ENCODE results near the gene EYA2. TPM values are rescaled to one million over a fixed set of nuclear protein-coding genes. Genes with fewer than 3 reads are reported as not detected.

The EYA2 gene
- total RNA-seq, 1 experiment from 2014 or later = not detected

DNA sequence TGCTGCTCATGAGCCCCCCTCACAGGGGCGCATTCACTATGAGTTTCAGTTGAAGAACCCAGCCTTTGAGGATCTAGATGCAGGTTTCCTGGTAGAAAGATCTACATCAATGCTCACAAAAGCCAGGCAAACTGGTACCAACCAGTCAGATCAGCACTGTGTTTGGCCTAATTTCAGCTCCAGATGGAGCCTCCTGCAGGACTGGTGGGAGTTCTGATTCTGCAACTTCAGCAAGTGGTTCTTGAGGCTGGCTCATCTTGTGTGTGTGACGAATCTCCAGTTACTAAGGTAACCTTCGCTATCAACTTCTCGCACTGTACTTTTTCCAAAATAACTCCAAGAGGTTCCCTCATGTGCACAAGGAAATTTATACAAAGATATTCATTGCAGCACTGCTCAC is 343.1 kb downstream of the EYA2 start:
- no peaks in the 10 kb centered on the region for H3K9me3 ChIP-seq (ENCODE audit: low read depth, low read length, poor library complexity, severe bottlenecking)
- POLR2A ChIA-PET (ENCODE audit: low non-redundant PET) = no interaction called here
- H3K27ac ChIP-seq (ENCODE audit: low read depth, low read length, poor library complexity, severe bottlenecking) = no peak overlapping the region
- no TSS peak for BruUV-seq (replicated peaks)
- no peak for TF ChIP-seq EZH2 (IDR thresholded peaks at IDR 0.05; ENCODE audit: borderline replicate concordance, low read depth, low read length, poor library complexity, severe bottlenecking)
- TF ChIP-seq, protein P1, sequence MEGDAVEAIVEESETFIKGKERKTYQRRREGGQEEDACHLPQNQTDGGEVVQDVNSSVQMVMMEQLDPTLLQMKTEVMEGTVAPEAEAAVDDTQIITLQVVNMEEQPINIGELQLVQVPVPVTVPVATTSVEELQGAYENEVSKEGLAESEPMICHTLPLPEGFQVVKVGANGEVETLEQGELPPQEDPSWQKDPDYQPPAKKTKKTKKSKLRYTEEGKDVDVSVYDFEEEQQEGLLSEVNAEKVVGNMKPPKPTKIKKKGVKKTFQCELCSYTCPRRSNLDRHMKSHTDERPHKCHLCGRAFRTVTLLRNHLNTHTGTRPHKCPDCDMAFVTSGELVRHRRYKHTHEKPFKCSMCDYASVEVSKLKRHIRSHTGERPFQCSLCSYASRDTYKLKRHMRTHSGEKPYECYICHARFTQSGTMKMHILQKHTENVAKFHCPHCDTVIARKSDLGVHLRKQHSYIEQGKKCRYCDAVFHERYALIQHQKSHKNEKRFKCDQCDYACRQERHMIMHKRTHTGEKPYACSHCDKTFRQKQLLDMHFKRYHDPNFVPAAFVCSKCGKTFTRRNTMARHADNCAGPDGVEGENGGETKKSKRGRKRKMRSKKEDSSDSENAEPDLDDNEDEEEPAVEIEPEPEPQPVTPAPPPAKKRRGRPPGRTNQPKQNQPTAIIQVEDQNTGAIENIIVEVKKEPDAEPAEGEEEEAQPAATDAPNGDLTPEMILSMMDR (conservative IDR thresholded peaks at IDR 0.05; ENCODE audit: low read depth, low read length) = no peak
- no peaks in the 10 kb centered on the region for H3K4me1 ChIP-seq (ENCODE audit: insufficient read depth, low read length, poor library complexity, severe bottlenecking)
- intact Hi-C loops (cut with micrococcal nuclease; ENCODE audit: unreplicated experiment) = no loop called here
- H3K4me3 ChIP-seq (ENCODE audit: low read depth, low read length, poor library complexity, severe bottlenecking) = no peak overlapping the region
- CTCF ChIA-PET = no interaction called here
- H3K36me3 ChIP-seq (ENCODE audit: insufficient read depth, low read length, poor library complexity, severe bottlenecking) = peaks cover 30% of the 10 kb centered on the region
- no peaks in the 10 kb centered on the region for H3K27me3 ChIP-seq (replicated peaks; ENCODE audit: insufficient read depth, low read depth, low read length, poor library complexity)
- no peak for DNase-seq (ENCODE audit: low spot score)

Small RNA genes lying within 50 kb of the gene (microRNA-seq; reads per million reads assigned to microRNA genes)
- not detected for gene MIR3616

Other genes with a start within 250 kb of the EYA2 start
- 1.3 and 1.4 TPM in 2 replicates for gene SLC13A3, start 243.4 kb upstream of the EYA2 start, total RNA-seq (2021)
- 16.4 and 20.6 TPM in 2 replicates for gene TP53RK, start 205.4 kb upstream of the EYA2 start, total RNA-seq (2021)
- gene SLC2A10, start 185.2 kb upstream of the EYA2 start, total RNA-seq (2021) = 0.37 TPM in 1 of 2 replicates, not detected in the other

Measured in A673 (cell line).